ENCODE measurements around the gene PGM5.

DNA sequence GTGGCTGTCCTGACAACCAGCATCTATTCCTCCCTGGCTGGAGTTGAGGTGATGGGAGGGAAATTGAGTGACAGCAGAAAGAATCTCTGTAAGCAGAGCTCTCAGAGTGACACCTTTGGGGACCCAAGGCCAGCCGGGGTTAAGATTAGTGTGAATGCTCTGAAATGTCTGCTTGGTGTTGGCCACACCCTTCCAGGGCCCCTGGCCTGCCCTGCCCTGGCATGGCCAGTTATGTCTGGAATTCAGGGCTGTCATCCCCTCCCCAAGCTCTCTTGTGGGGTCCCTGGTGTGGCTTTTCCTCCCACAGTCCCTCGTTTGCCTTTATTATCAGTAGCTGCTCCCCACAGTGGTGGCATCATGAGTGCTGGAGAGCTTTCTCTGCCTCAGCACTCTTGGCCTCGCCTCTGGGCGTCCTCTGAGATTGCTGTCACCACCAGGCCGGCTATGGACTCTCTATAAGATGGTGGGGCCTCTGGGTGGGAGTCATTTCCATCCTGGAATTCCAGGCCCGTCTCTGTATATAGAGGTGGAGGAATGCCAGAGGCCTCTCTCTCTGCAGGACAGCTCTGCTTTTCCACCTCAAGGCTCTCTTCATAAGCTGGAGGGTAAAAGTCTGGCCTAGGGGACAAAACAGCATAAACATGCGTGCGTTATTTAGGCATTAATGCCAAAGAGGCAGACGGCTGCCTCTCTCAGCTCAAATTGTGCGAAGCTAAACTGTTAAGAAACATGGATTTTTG is 180.6 kb downstream of the PGM5 start:
- TF ChIP-seq, protein P1, sequence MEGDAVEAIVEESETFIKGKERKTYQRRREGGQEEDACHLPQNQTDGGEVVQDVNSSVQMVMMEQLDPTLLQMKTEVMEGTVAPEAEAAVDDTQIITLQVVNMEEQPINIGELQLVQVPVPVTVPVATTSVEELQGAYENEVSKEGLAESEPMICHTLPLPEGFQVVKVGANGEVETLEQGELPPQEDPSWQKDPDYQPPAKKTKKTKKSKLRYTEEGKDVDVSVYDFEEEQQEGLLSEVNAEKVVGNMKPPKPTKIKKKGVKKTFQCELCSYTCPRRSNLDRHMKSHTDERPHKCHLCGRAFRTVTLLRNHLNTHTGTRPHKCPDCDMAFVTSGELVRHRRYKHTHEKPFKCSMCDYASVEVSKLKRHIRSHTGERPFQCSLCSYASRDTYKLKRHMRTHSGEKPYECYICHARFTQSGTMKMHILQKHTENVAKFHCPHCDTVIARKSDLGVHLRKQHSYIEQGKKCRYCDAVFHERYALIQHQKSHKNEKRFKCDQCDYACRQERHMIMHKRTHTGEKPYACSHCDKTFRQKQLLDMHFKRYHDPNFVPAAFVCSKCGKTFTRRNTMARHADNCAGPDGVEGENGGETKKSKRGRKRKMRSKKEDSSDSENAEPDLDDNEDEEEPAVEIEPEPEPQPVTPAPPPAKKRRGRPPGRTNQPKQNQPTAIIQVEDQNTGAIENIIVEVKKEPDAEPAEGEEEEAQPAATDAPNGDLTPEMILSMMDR (conservative IDR thresholded peaks at IDR 0.05): no peak
- TF ChIP-seq EZH2 (IDR thresholded peaks at IDR 0.05; ENCODE audit: low read depth): no peak
